Measurements from ENCODE around the gene EFNA3.

The EFNA3 gene

DNA sequence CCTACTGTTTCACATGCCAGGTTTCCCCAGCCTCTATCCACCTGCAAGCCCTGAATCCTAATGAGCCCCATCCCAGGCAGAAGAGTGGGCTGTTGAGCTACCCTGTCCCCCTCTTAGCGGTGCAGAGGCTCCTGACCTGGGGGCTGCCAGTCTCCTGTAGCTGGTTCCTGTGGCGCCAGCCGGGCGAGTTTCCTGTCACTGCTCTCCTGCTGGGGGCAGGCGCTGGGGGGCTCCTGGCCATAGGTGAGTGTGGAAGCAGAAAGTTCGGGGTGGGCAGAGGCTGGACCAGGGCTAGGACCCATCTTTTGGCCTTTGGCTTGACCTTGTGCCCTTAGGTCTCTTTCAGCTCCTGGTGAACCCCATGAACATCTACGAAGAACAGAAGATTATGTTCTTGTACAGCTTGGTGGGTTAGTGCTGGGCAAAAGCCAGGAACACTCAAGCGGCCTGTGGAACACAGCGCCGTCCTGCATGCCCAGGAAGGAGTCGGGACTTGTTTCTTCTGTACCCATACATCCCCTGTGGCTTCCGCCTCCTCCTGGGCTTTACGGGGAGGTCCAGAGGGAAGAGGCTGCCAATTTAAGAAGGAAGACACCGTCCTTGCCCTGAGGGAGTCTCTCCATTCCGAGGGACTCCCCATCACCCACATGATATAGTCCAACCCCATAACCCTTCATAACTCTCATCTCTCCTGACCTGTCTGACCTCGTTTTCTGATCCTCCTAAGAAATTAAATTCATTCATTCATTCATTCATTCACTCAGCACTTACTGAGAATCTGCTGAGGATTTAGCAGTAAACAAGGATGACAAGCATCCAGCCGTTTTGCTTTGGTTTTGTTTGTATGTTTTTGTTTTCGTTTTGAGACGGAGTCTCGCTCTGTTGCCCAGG, 44.1 kb upstream of the EFNA3 start:
- Histone ChIP-seq H3K27ac (no peak overlapping the region), H3K4me3 (no peak overlapping the region)
- TF ChIP-seq, protein P1, sequence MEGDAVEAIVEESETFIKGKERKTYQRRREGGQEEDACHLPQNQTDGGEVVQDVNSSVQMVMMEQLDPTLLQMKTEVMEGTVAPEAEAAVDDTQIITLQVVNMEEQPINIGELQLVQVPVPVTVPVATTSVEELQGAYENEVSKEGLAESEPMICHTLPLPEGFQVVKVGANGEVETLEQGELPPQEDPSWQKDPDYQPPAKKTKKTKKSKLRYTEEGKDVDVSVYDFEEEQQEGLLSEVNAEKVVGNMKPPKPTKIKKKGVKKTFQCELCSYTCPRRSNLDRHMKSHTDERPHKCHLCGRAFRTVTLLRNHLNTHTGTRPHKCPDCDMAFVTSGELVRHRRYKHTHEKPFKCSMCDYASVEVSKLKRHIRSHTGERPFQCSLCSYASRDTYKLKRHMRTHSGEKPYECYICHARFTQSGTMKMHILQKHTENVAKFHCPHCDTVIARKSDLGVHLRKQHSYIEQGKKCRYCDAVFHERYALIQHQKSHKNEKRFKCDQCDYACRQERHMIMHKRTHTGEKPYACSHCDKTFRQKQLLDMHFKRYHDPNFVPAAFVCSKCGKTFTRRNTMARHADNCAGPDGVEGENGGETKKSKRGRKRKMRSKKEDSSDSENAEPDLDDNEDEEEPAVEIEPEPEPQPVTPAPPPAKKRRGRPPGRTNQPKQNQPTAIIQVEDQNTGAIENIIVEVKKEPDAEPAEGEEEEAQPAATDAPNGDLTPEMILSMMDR (IDR thresholded peaks at IDR 0.05) = no peak
- DNase-seq (ENCODE audit: low spot score) = no peak

DNA sequence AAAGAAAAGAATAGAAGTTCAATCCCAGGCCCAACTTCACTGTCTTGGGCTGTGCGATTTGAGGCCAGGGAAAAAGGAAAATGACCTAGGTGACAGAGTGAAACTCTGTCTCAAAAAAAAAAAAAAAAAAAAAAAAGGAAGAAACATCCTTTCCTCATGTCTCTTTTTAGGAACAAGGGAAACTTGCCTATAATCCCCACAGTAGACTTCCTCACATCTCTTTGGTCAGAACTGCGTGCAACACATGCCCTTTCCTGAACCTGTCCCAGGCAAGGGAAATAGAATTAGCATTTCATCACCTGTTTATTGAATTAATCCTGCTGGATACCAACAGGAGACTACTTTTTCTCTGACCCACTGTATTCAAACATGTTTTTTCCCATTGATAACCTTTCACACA, 42.7 kb upstream of the EFNA3 start:
- H3K4me3 ChIP-seq = no peak overlapping the region
- no peak overlapping the region for H3K27ac ChIP-seq
- no peak for DNase-seq (ENCODE audit: low spot score)
- TF ChIP-seq, protein P1 (IDR thresholded peaks at IDR 0.05) = no peak

DNA sequence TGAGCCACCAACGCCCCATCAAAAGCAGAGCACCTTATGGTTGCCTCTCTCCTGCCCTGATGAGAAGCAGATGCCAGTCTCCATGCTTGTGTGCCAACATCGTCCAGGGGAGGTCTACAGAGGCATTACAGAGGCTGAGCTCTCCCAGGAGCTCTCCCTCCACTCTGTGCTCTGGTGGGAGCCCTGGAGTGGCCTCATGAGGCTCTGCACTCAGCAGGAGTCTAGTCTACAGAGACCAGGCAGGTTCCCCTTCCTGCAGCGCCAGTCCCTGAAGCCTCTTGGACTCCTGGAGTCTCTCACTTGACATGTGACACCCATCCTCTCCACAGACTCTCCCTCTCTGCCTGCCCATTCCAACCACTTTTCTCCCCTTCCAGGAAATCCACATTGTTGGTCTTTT, 41.6 kb upstream of the EFNA3 start:
- TF ChIP-seq, protein P1 (IDR thresholded peaks at IDR 0.05) = no peak
- Histone ChIP-seq H3K4me3 (no peak overlapping the region), H3K27ac (no peak overlapping the region)
- DNase-seq (ENCODE audit: low spot score) = no peak

DNA sequence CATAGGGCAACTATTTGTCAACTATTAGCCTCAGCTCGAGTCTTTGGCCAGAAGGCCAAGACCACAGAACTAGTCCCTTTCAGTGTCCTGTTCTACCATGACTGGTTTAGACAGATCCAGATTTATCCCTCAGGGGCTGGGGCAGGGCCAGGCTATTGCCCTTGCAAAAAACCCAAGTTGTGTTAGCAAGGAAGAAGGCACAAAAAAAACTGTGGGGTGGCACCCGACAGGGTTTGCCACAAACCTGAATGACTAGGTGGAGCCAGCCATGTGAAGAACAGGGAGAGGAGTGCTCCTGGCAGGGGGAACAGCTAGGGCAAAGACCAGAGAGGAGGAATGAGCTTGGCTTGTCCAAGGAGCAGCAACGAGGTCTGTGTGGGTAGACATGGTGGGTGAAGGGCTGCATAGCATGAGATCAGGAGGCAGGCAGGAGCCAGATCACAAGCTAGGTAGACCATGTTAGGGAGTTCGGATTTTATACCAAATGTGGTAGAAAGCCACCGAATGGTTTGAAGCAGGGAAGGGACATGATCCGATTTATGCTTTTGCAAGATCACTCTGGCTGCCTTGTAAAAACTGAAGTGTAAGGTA, 40.7 kb upstream of the EFNA3 start:
- Histone ChIP-seq H3K27ac (no peak overlapping the region), H3K4me3 (no peak overlapping the region)
- TF ChIP-seq, protein P1 (IDR thresholded peaks at IDR 0.05) = no peak
- no peak for DNase-seq (ENCODE audit: low spot score)

DNA sequence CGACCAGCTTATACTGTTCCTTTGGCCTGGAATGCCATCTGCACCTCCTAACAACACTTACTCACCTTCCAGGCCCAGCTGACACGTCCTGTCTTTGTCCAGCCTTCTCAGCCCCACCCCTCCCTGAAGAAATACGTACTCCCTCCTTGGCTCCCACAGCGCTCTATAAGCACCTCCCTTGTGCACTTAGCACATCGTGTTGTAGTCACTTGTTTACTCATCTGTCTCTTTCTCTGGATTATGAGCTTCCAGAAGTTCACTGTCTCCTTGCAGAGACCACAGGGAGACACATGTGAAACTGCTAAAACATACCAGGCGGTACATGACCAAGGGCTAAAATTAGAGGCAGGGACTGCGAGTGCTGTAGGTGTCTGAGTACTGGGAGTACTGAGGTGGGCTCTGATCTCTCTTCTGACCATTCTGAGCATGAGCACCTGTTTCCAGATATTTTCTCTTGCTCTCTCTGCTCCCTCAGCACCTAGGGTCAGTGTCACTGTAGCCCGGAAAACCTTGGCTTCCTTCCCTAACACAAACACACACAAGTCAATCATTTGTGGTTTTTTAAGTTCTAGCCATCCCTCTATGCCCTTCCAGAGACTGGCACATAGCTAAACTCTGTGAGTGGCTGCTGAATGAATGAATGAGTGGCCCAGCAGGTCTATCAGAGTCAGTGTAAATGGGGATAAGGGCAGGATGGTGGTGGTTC, 39.9 kb upstream of the EFNA3 start:
- Histone ChIP-seq H3K27ac (no peak overlapping the region), H3K4me3 (no peak overlapping the region)
- no peak for DNase-seq (ENCODE audit: low spot score)
- TF ChIP-seq, protein P1 (IDR thresholded peaks at IDR 0.05) = no peak

DNA sequence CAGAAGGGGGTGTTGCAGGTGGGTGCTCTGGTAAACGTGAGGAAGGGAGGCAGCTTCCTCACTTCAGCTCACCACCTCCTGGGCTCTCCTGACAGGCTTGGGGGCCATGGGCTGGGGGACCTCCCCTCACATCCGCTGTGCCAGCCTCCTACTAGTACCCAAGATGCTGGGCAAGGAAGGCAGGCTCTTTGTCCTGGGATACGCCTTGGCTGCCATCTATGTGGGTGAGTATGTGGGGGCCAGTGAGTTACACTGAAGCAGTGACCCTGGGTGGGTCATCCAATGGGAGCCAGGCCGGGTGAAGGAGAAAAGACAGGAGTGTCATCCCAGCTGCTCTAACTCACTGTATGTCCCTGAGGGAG, 39.3 kb upstream of the EFNA3 start:
- TF ChIP-seq, protein P1 (IDR thresholded peaks at IDR 0.05) = no peak
- DNase-seq (ENCODE audit: low spot score) = no peak
- H3K27ac ChIP-seq = no peak overlapping the region

More for the DNA sequence above, 39.3 kb upstream of the EFNA3 start:
- H3K4me3 ChIP-seq = no peak overlapping the region

Measured in coronary artery (tissue), 2 donors.